B cell (primary cell): Measurements from ENCODE around the gene C1orf198.

Experiments
- EZH2 ChIP-seq: IDR thresholded peaks from 2 replicates; pipeline ENCODE4 v1.6.1; 2012; ENCODE audit warnings: borderline replicate concordance, low read depth, mild to moderate bottlenecking, moderate library complexity, low read length; ENCODE audit not compliant: insufficient read depth, poor library complexity, severe bottlenecking
- TF ChIP-seq, protein P1 (sequence below): fragments of 200-600 bp; IDR thresholded peaks from one replicate; pipeline ENCODE4 v1.8.0; 2022; ENCODE audit warnings: antibody characterized with exemption, mild to moderate bottlenecking

DNA sequence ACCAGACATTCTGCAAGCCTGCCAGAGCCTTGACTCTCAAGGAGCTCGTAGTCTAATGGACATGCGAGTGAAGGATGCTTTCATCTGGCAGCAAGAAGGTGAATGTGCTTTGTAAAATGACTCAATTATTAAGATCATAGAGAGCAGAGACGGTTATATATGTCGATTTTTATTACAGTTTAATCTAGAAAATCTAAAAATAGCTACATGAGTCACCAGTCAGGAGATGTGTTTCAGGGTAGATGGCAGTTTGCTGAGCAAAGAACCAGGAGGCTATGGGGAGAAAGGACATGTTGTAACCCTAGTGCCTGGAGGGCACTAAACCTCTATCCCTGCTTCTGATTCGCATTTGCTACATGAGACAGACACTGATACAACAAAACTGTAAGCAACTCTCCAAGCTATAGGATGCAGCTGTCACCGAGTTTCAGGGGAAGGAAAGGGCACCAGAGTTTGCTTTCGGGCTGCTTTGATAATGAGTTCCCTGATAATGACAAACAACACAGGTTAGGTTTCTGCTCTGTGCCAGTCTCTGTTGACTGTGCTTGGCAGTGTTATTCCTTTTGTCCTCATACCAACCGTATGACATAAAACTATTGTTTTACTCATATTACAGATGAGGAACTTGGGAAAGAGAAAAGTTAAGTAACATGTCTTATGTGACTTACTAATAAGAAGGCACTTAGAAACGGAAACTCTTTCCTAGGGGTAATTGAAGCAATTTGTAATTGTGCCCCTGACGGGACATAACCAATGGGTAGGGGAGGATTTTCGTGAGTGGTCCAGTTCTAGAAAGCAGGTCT is 43.2 kb downstream of the C1orf198 start:
- TF ChIP-seq, protein P1, sequence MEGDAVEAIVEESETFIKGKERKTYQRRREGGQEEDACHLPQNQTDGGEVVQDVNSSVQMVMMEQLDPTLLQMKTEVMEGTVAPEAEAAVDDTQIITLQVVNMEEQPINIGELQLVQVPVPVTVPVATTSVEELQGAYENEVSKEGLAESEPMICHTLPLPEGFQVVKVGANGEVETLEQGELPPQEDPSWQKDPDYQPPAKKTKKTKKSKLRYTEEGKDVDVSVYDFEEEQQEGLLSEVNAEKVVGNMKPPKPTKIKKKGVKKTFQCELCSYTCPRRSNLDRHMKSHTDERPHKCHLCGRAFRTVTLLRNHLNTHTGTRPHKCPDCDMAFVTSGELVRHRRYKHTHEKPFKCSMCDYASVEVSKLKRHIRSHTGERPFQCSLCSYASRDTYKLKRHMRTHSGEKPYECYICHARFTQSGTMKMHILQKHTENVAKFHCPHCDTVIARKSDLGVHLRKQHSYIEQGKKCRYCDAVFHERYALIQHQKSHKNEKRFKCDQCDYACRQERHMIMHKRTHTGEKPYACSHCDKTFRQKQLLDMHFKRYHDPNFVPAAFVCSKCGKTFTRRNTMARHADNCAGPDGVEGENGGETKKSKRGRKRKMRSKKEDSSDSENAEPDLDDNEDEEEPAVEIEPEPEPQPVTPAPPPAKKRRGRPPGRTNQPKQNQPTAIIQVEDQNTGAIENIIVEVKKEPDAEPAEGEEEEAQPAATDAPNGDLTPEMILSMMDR, result no peak
- no peak for TF ChIP-seq EZH2
